AG04450 (cell line): ENCODE measurements around the gene PLEKHH3. TPM values are rescaled to one million over a fixed set of nuclear protein-coding genes. Genes with fewer than 3 reads are reported as not detected.

ENCODE experiments used
- CTCF ChIA-PET: fragments of 300-600, 350-600 bp; formaldehyde crosslinking; extraction: SDS; loops from one replicate; lab custom pipeline; 2022; ENCODE audit warnings: antibody characterized with exemption, inconsistent platforms; lab: Charles Lee
- POLR2A ChIA-PET: fragments of 350-600 bp; formaldehyde crosslinking; extraction: SDS; loops from one replicate; lab custom pipeline; 2021; ENCODE audit warnings: antibody characterized with exemption, inconsistent platforms; lab: Yijun Ruan, JAX
- DNase-seq: peaks from one replicate; pipeline ENCODE4 v3.0.0-alpha.2; 2011; ENCODE audit warnings: low read depth, low spot score
- H3K27ac ChIP-seq: one replicate; pipeline ENCODE4 v1.5.1; 2012; ENCODE audit warnings: low read depth, low read length, control low read depth
- H3K27me3 ChIP-seq: one replicate; pipeline ENCODE4 v1.6.0; 2012; ENCODE audit warnings: low read length; ENCODE audit not compliant: control insufficient read depth, insufficient read depth
- H3K4me3 ChIP-seq: 2 replicates; pipeline ENCODE4 v1.5.1; 2011; ENCODE audit warnings: mild to moderate bottlenecking, low read depth, low read length, control low read depth
- H3K9me3 ChIP-seq: 2 replicates; pipeline ENCODE4 v1.5.1; 2012; ENCODE audit warnings: low read length; ENCODE audit not compliant: control insufficient read depth, insufficient read depth
- CTCF ChIP-seq: IDR thresholded peaks from 2 replicates; pipeline ENCODE4 v1.5.1; 2011; ENCODE audit warnings: low read depth, low read length, control low read depth, inconsistent platforms
- polyA plus RNA-seq: library from polyadenylated mRNA; depleted of rRNA; stranded (reverse); fragments of >200 nt; gene quantifications from 2 replicates; pipeline ENCODE4 v1.2.3, GENCODE V29; 2011

PLEKHH3 gene
- polyA plus RNA-seq, 1 experiment: 3.6 TPM

DNA sequence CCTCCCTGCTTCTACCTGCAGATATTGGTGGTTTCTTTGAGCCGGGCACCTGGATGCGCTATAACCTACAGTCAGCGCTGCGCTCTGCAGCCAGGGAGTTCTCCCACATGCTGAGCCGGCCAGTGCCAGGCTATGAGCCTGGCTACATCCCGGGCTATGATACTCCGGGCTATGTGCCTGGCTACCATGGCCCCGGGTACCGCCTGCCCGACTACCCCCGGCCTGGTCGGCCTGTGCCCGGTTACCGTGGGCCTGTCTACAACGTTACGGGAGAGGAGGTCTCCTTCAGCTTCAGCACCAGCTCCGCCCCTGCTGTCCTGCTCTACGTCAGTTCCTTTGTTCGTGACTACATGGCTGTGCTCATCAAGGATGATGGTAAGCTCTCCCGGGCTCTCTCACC lies 18.7 kb upstream of the PLEKHH3 start:
- Histone ChIP-seq H3K27me3 (no peaks in the 10 kb centered on the region), H3K9me3 (no peaks in the 10 kb centered on the region), H3K4me3 (no peak overlapping the region), H3K27ac (no peak overlapping the region)
- CTCF ChIA-PET: interaction anchor here (1.1 to 1.5 kb wide), 2 partner anchors 19 to 68 kb away, joined by 3 to 4 read pairs; partner anchors contain the start of gene PLEKHH3
- TF ChIP-seq CTCF: no peak
- POLR2A ChIA-PET: no interaction called here
- DNase-seq: no peak

DNA sequence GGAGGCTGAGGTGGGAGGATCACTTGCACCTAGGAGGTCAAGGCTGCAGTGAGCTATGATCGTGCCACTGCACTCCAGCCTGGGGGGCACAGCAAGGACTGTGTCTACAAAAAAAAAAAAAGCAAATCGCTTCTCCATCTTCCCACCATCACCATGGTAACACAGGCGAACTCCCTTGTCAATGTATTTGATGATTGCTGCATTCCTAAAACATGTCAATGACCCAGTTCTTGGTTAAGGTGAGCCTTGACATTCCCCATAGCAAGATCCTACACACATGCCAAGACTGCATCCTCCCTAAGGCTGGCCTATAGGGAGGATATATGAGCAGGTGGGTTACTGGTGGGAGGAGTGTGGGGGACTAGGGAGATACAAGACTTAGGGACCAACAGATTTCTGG lies 17.7 kb upstream of the PLEKHH3 start:
- TF ChIP-seq CTCF: no peak
- H3K27ac ChIP-seq: no peak overlapping the region
- no peaks in the 10 kb centered on the region for H3K27me3 ChIP-seq
- no peaks in the 10 kb centered on the region for H3K9me3 ChIP-seq
- H3K4me3 ChIP-seq: no peak overlapping the region
- POLR2A ChIA-PET: no interaction called here
- CTCF ChIA-PET: interaction anchor here (0.5 to 1.5 kb wide), 2 partner anchors 18 to 107 kb away, joined by 3 read pairs; partner anchors contain the start of gene PLEKHH3
- DNase-seq: no peak

- CTCF ChIA-PET: no interaction called here
- DNase-seq: no peak
- Histone ChIP-seq H3K27ac (no peak overlapping the region), H3K4me3 (no peak overlapping the region), H3K9me3 (no peaks in the 10 kb centered on the region), H3K27me3 (no peaks in the 10 kb centered on the region)
- TF ChIP-seq CTCF: no peak
- POLR2A ChIA-PET: interaction anchor here (0.7 kb wide), 1 partner anchor 10 kb away, joined by 7 read pairs; the partner anchor contains the start of gene CNTNAP1
These were observed 15.7 kb upstream of the PLEKHH3 start for GRCh38 chr17:42692489-42692888.

- no peak for DNase-seq
- ChIA-PET CTCF (interaction anchor here (0.9 kb wide), 1 partner anchor 113 kb away, joined by 3 read pairs; the partner anchor contains the start of gene PSMC3IP), POLR2A (interaction anchor here (0.7 to 0.9 kb wide), 2 partner anchors 8 to 847 kb away, joined by 4 to 5 read pairs; no protein-coding TSS in a partner anchor)
- H3K27me3 ChIP-seq: no peaks in the 10 kb centered on the region
- TF ChIP-seq CTCF: no peak
- no peaks in the 10 kb centered on the region for H3K9me3 ChIP-seq
- no peak overlapping the region for H3K27ac ChIP-seq
- no peak overlapping the region for H3K4me3 ChIP-seq
These were observed 14.3 kb upstream of the PLEKHH3 start for GRCh38 chr17:42691021-42691545.

DNA sequence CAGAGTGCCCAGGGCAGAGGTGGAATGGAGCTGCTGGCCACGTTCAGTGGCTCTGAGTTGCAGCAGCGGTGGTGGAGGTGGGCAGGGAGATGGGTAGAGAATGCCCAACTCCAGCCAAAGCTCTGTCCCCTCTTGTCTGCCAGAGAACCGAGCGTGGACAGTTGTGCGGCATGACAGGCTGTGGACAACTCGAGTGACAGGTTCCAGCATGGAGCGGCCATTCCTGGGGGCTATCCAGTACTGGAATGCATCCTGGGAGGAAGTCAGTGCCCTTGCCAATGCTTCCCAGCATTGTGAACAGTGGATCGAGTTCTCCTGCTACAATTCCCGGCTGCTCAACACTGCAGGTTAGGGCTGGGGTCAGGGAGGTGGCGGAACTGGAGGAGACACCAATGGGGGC lies 13.8 kb upstream of the PLEKHH3 start:
- Histone ChIP-seq H3K9me3 (no peaks in the 10 kb centered on the region), H3K27ac (no peak overlapping the region), H3K27me3 (no peaks in the 10 kb centered on the region), H3K4me3 (no peak overlapping the region)
- no peak for TF ChIP-seq CTCF
- ChIA-PET CTCF (interaction anchor here (0.9 kb wide), 1 partner anchor 113 kb away, joined by 3 read pairs; the partner anchor contains the start of gene PSMC3IP), POLR2A (interaction anchor here (0.7 to 0.9 kb wide), 2 partner anchors 8 to 848 kb away, joined by 4 to 5 read pairs; no protein-coding TSS in a partner anchor)
- no peak for DNase-seq
